Naive thymus-derived CD4-positive, alpha-beta T cell (primary cell): ENCODE data around the gene SLC22A1. TPM values are rescaled to one million over a fixed set of nuclear protein-coding genes. Genes with fewer than 3 reads are reported as not detected.

Experiments
- polyA plus RNA-seq, 2 donors: library from polyadenylated mRNA; unstranded; fragments of 300-500 nt; fragmentation: Illumina TruSeq; gene quantifications; one replicate each; pipeline ENCODE4 v1.2.3, GENCODE V29; 2021
- total RNA-seq, 6 experiments: library from RNA in 5 of 6; stranded (reverse) in 5 of 6; gene quantifications; 1 replicate in 5 of 6; 2 replicates in 1 of 6; pipeline ENCODE4 v1.2.3 and lab custom pipeline; 2021 to 2026

Gene SLC22A1
- total and polyA plus RNA-seq, 7 experiments from 2014 or later = 0.39 to 2.2 (median 1.3) TPM; not detected in 3

Other genes starting within 250 kb of the SLC22A1 start
- gene MAS1, start 230.8 kb upstream of the SLC22A1 start, total RNA-seq = not detected
- not detected for gene MAS1, start 230.8 kb upstream of the SLC22A1 start, polyA plus RNA-seq
- gene IGF2R, start 152.7 kb upstream of the SLC22A1 start, total RNA-seq = 10 to 100 TPM; 59.1 to 79.2 (median 74.2) TPM
- 10 to 100 TPM in 1 of 2 donors, 1 to 10 TPM in 1; 8.7 to 18.9 TPM for gene IGF2R, start 152.7 kb upstream of the SLC22A1 start, polyA plus RNA-seq
- not detected for gene SLC22A2, start 137.0 kb downstream of the SLC22A1 start, total RNA-seq
- not detected for gene SLC22A2, start 137.0 kb downstream of the SLC22A1 start, polyA plus RNA-seq
- not detected for gene SLC22A3, start 226.6 kb downstream of the SLC22A1 start, total RNA-seq
- gene SLC22A3, start 226.6 kb downstream of the SLC22A1 start, polyA plus RNA-seq = not detected